ENCODE results near the gene WDR4. TPM values are rescaled to one million over a fixed set of nuclear protein-coding genes. Genes with fewer than 3 reads are reported as not detected.
"Not testable (repeated sequence)": the region's sequence is repeated elsewhere in the genome, so short reads cannot be mapped to it uniquely, and the experiment has no call there.

WDR4 gene
- total RNA-seq, 1 experiment from 2014 or later, result 29.9 TPM

DNA sequence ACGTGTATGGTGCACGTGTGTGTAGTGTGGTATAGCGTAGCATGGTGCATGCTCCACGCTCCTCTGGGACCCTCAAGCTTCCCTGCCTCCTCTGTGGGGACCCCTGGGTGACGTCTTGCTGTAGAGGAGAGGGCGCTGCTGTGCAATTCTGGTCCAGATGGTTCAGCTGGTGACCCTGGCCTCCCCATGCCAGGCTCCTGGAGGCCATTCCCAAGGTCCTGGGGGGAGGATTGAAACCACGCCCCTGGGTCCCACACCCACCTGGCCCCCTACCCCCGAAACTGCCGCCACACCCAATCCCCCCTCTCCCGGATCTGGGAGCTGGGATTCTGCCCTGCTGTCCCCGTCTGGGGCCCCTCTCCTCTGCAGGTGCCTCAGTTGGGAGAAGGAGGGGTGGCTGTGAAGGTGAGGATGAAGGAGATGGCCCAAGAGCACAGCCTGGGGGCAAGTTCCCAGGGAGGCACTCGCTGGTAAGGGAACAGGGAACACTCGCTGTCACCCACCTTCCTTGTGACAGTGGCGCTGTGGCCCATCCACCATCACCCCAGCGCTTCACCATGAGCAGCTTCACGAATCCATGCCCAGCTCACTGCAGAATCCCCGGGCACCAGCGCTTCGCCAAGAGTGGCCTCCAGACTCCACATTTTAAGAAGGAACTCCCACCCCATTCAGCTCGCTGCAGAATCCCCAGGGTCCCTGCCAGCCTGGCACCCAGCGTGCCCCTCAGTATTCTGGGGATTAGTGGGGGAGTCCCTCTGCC, 38.0 kb downstream of the WDR4 start:
- Mint-ChIP-seq H3K36me3 (ENCODE audit: insufficient read depth, unreplicated experiment) (peaks cover 40% of the 10 kb centered on the region), H3K27me3 (ENCODE audit: unreplicated experiment) (no peaks in the 10 kb centered on the region), H3K27ac (ENCODE audit: unreplicated experiment) (no peak overlapping the region), H3K9me3 (ENCODE audit: low read depth, unreplicated experiment) (no peaks in the 10 kb centered on the region), H3K4me1 (ENCODE audit: low read depth, unreplicated experiment) (no peaks in the 10 kb centered on the region), H3K4me3 (ENCODE audit: low read depth, unreplicated experiment) (no peak overlapping the region)
- no TSS peak for BruUV-seq (replicated peaks)
- no peak for DNase-seq
- TF ChIP-seq, protein P1, sequence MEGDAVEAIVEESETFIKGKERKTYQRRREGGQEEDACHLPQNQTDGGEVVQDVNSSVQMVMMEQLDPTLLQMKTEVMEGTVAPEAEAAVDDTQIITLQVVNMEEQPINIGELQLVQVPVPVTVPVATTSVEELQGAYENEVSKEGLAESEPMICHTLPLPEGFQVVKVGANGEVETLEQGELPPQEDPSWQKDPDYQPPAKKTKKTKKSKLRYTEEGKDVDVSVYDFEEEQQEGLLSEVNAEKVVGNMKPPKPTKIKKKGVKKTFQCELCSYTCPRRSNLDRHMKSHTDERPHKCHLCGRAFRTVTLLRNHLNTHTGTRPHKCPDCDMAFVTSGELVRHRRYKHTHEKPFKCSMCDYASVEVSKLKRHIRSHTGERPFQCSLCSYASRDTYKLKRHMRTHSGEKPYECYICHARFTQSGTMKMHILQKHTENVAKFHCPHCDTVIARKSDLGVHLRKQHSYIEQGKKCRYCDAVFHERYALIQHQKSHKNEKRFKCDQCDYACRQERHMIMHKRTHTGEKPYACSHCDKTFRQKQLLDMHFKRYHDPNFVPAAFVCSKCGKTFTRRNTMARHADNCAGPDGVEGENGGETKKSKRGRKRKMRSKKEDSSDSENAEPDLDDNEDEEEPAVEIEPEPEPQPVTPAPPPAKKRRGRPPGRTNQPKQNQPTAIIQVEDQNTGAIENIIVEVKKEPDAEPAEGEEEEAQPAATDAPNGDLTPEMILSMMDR (IDR thresholded peaks at IDR 0.05; ENCODE audit: unreplicated experiment), result no peak
- intact Hi-C loops (cut with micrococcal nuclease; ENCODE audit: unreplicated experiment), result no loop called here
- CTCF ChIA-PET, result no interaction called here

DNA sequence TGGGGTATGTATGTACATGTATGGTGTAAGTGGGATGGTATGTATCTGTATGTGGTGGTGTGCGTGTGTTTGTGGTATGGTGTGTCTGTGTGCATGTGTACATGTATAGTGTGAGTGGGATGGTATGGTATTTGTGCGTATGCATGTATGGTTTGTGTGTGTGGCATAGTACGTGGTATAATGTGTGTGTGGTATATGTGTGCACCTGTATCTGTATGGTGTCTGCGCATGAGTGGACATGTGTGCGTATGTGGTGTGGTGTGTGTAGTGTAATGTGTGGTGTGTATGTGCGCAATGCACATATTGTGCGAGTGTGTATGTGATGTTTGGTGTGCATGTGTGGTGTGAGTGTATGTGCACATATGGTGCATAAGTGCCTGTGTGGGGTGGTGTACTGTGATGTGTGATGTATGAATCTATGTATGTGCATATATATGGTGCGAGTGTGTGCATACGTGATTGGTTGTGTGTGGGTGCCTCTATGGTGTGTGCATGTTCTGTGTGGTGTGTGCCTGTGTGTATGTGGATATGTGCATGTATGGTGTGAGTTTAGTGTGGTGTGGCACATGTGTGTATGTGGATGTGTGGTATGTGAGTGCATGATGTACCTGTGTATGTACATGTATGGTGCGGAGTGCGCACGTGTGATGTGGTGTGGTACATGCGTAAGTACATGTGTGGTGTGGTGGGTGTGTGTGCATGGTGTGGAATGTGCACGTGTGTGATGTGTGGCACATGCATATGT, 38.8 kb downstream of the WDR4 start:
- no peak for DNase-seq
- H3K27ac Mint-ChIP-seq (ENCODE audit: unreplicated experiment), result no peak overlapping the region
- no peaks in the 10 kb centered on the region for H3K9me3 Mint-ChIP-seq (ENCODE audit: low read depth, unreplicated experiment)
- no TSS peak for BruUV-seq (replicated peaks)
- intact Hi-C loops (cut with micrococcal nuclease; ENCODE audit: unreplicated experiment), result no loop called here
- H3K4me1 Mint-ChIP-seq (ENCODE audit: low read depth, unreplicated experiment), result no peaks in the 10 kb centered on the region
- TF ChIP-seq, protein P1 (IDR thresholded peaks at IDR 0.05; ENCODE audit: unreplicated experiment), result no peak
- peaks cover 38% of the 10 kb centered on the region for H3K36me3 Mint-ChIP-seq (ENCODE audit: insufficient read depth, unreplicated experiment)
- H3K4me3 Mint-ChIP-seq (ENCODE audit: low read depth, unreplicated experiment), result no peak overlapping the region
- CTCF ChIA-PET, result no interaction called here
- H3K27me3 Mint-ChIP-seq (ENCODE audit: unreplicated experiment), result no peaks in the 10 kb centered on the region

DNA sequence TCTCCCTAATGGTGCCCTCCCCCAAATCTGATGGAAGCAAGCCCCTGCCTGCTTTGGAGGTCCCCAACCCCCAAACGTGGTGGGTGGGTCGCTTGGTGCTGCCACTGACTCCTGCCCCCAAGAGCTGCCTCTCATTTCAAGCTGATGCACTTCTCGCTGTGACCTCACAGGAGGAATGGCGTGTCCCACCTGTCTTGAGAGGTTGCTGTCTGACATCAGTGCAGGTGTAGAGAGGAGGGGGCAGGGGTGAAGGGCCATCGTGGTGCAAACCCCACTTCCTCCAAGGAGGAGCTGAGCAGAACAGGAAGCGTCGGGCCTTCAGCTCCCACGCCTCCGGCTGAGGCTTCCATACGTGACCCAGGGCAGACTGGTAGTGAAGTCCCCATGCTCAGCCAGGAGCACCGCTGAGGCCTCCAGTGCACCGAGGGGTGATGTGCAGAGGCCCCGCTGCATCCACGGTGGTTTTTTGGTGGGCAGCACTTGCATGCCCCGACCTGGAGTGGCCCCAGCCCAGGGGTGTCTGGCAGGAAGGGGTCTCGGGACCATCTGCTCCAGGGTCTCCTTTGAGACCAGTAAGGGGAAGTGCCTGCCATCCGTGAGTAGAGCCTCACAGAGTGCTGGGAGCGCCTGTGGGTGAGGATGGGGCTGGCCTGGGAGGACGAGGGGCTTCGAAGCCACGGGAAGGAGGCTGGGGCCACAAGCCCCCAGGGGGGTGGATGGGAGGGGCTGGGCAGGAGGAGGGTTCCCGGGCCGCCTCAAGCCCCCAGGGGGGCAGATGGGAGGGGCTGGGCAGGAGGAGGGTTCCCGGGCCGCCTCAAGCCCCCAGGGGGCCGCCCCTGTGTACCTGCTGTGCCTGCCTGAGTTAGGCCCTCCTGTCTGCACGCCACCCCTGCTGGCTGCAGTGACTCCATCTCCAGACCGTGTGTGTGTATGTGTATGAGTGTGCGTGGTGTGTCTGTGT, 39.8 kb downstream of the WDR4 start:
- Mint-ChIP-seq H3K4me3 (ENCODE audit: low read depth, unreplicated experiment) (no peak overlapping the region), H3K27ac (ENCODE audit: unreplicated experiment) (no peak overlapping the region), H3K27me3 (ENCODE audit: unreplicated experiment) (no peaks in the 10 kb centered on the region), H3K9me3 (ENCODE audit: low read depth, unreplicated experiment) (no peaks in the 10 kb centered on the region), H3K4me1 (ENCODE audit: low read depth, unreplicated experiment) (no peaks in the 10 kb centered on the region), H3K36me3 (ENCODE audit: insufficient read depth, unreplicated experiment) (peaks cover 33% of the 10 kb centered on the region)
- CTCF ChIA-PET, result no interaction called here
- no TSS peak for BruUV-seq (replicated peaks)
- intact Hi-C loops (cut with micrococcal nuclease; ENCODE audit: unreplicated experiment), result no loop called here
- DNase-seq, result no peak
- TF ChIP-seq, protein P1 (IDR thresholded peaks at IDR 0.05; ENCODE audit: unreplicated experiment), result no peak

DNA sequence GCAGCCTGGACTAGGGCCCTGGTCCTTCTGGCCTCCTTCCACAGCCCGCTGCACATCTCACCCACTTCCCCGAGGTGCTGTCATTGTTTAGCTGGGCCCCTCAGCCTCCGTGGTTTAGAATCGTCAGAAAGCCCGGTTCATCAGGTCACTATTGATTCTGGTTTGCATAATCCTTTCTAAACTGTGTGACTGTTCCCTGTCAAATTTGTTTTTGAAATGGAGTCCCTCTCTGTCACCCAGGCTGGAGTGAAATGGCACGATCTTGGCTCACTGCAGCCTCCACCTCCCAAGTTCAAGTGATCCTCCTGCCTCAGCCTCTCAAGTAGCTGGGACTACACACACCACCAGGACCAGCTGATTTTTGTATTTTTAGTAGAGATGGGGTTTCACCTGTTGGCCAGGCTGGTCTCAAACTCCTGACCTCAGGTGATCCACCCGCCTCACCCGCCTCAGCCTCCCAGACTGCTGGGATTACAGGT, 41.1 kb downstream of the WDR4 start:
- H3K4me1 Mint-ChIP-seq (ENCODE audit: low read depth, unreplicated experiment); H3K9me3 Mint-ChIP-seq (ENCODE audit: low read depth, unreplicated experiment); H3K27me3 Mint-ChIP-seq (ENCODE audit: unreplicated experiment); DNase-seq; H3K4me3 Mint-ChIP-seq (ENCODE audit: low read depth, unreplicated experiment); H3K27ac Mint-ChIP-seq (ENCODE audit: unreplicated experiment); CTCF ChIA-PET; BruUV-seq (replicated peaks); intact Hi-C loops (cut with micrococcal nuclease; ENCODE audit: unreplicated experiment): not testable (repeated sequence)
- H3K36me3 Mint-ChIP-seq (ENCODE audit: insufficient read depth, unreplicated experiment), result peaks cover 29% of the 10 kb centered on the region

Measured in Calu3 (cell line).